ENCODE measurements around the gene OOEP. TPM values are rescaled to one million over a fixed set of nuclear protein-coding genes. Genes with fewer than 3 reads are reported as not detected.
A peak's percentile ranks its signal among the peaks of the same experiment; 100 is the strongest.
"Not testable (repeated sequence)": the region's sequence is repeated elsewhere in the genome, so short reads cannot be mapped to it uniquely, and the experiment has no call there.

Gene OOEP
- total and polyA plus RNA-seq, 2 donors (not counting 1 experiment from before 2014, with no cell fraction given): 0.08 to 0.17 TPM

GRCh38 chr6:73388433-73388799 lies 18.7 kb upstream of the OOEP start:
- Histone ChIP-seq H3K4me3 (replicated peaks in 1 of 4; ENCODE audit: control extremely low read depth in 1 of 4, insufficient read depth in 1 of 4, low read depth in 3 of 4, low read length in 4 of 4) (peak overlapping the region; percentile 50 to 65 (median 57)), H3K27ac (ENCODE audit: insufficient read depth, low read length) (no peak overlapping the region), H3K79me2 (ENCODE audit: control insufficient read depth, insufficient read depth, low read length) (no peaks in the 10 kb centered on the region), H3K4me2 (ENCODE audit: extremely low read depth, insufficient read depth, low read length) (peak overlapping the region; percentile 92), H3K9ac (ENCODE audit: insufficient read depth, low read length) (no peak overlapping the region), H3K27me3 (ENCODE audit: control insufficient read depth, insufficient read depth, low read length) (no peaks in the 10 kb centered on the region), H2AFZ (ENCODE audit: low read length) (peak overlapping the region; percentile 87), H3K9me3 (ENCODE audit: control insufficient read depth, insufficient read depth, low read depth, low read length) (no peaks in the 10 kb centered on the region), H3K4me1 (ENCODE audit: control insufficient read depth, extremely low read depth, insufficient read depth, low read length) (no peaks in the 10 kb centered on the region), H4K20me1 (ENCODE audit: control insufficient read depth, extremely low read depth, insufficient read depth, low read length) (no peaks in the 10 kb centered on the region), H3K36me3 (ENCODE audit: control insufficient read depth, insufficient read depth, low read length) (no peaks in the 10 kb centered on the region)
- no peak for DNase-seq (ENCODE audit: low read depth in 2 of 2)
- no peak for TF ChIP-seq EZH2 (IDR thresholded peaks at IDR 0.05; ENCODE audit: low read length, missing control alignments)
- TF ChIP-seq CTCF (conservative IDR thresholded peaks at IDR 0.05 in 1 of 2, IDR thresholded peaks at IDR 0.05 in 1 of 2; ENCODE audit: low read depth in 1 of 2, low read length in 2 of 2): no peak

- TF ChIP-seq EZH2 (IDR thresholded peaks at IDR 0.05; ENCODE audit: low read length, missing control alignments): no peak
- no peak for TF ChIP-seq CTCF (conservative IDR thresholded peaks at IDR 0.05 in 1 of 2, IDR thresholded peaks at IDR 0.05 in 1 of 2; ENCODE audit: low read depth in 1 of 2, low read length in 2 of 2)
- peak in 1 of 2 donors; percentile 4 for DNase-seq (ENCODE audit: low read depth in 2 of 2)
Observed at GRCh38 chr6:73382462-73383113, 12.9 kb upstream of the OOEP start.

GRCh38 chr6:73381531-73381930 lies 11.8 kb upstream of the OOEP start:
- DNase-seq (ENCODE audit: low read depth in 2 of 2); H3K9me3 ChIP-seq (ENCODE audit: control insufficient read depth, insufficient read depth, low read depth, low read length); H4K20me1 ChIP-seq (ENCODE audit: control insufficient read depth, extremely low read depth, insufficient read depth, low read length); H3K36me3 ChIP-seq (ENCODE audit: control insufficient read depth, insufficient read depth, low read length); H3K4me3 ChIP-seq (replicated peaks in 1 of 4; ENCODE audit: control extremely low read depth in 1 of 4, insufficient read depth in 1 of 4, low read depth in 3 of 4, low read length in 4 of 4); H3K4me2 ChIP-seq (ENCODE audit: extremely low read depth, insufficient read depth, low read length); H3K27me3 ChIP-seq (ENCODE audit: control insufficient read depth, insufficient read depth, low read length); H3K79me2 ChIP-seq (ENCODE audit: control insufficient read depth, insufficient read depth, low read length); H3K9ac ChIP-seq (ENCODE audit: insufficient read depth, low read length); H3K27ac ChIP-seq (ENCODE audit: insufficient read depth, low read length); H3K4me1 ChIP-seq (ENCODE audit: control insufficient read depth, extremely low read depth, insufficient read depth, low read length); H2AFZ ChIP-seq (ENCODE audit: low read length): not testable (repeated sequence)

More at GRCh38 chr6:73382462-73383113, 12.9 kb upstream of the OOEP start:
- Histone ChIP-seq H3K9me3 (ENCODE audit: control insufficient read depth, insufficient read depth, low read depth, low read length) (no peaks in the 10 kb centered on the region), H3K27ac (ENCODE audit: insufficient read depth, low read length) (no peak overlapping the region), H3K4me1 (ENCODE audit: control insufficient read depth, extremely low read depth, insufficient read depth, low read length) (no peaks in the 10 kb centered on the region), H3K27me3 (ENCODE audit: control insufficient read depth, insufficient read depth, low read length) (no peaks in the 10 kb centered on the region), H3K79me2 (ENCODE audit: control insufficient read depth, insufficient read depth, low read length) (no peaks in the 10 kb centered on the region), H3K4me2 (ENCODE audit: extremely low read depth, insufficient read depth, low read length) (no peak overlapping the region), H3K9ac (ENCODE audit: insufficient read depth, low read length) (no peak overlapping the region), H2AFZ (ENCODE audit: low read length) (no peak overlapping the region), H4K20me1 (ENCODE audit: control insufficient read depth, extremely low read depth, insufficient read depth, low read length) (no peaks in the 10 kb centered on the region), H3K4me3 (replicated peaks in 1 of 4; ENCODE audit: control extremely low read depth in 1 of 4, insufficient read depth in 1 of 4, low read depth in 3 of 4, low read length in 4 of 4) (no peak overlapping the region), H3K36me3 (ENCODE audit: control insufficient read depth, insufficient read depth, low read length) (no peaks in the 10 kb centered on the region)
